C4-2B (cell line): Measurements from ENCODE around the gene VIL1.

Experiments
- CTCF ChIP-seq: fragments of 450-650 bp; conservative IDR thresholded peaks from 2 replicates; pipeline ENCODE4 v1.5.1; 2017; ENCODE audit warnings: mild to moderate bottlenecking
- ZFX ChIP-seq: fragments of 450-650 bp; IDR thresholded peaks from 2 replicates; pipeline ENCODE4 v1.6.1; 2017

GRCh38 chr2:218400167-218400929 lies 18.6 kb upstream of the VIL1 start:
- TF ChIP-seq CTCF, result no peak
- TF ChIP-seq ZFX, result no peak
